ENCODE data around the gene SIGLEC8. TPM values are rescaled to one million over a fixed set of nuclear protein-coding genes. Genes with fewer than 3 reads are reported as not detected.
"Not testable (repeated sequence)": the region's sequence is repeated elsewhere in the genome, so short reads cannot be mapped to it uniquely, and the experiment has no call there.

SIGLEC8 gene
- total and polyA plus RNA-seq, 2 experiments from 2014 or later = not detected

DNA sequence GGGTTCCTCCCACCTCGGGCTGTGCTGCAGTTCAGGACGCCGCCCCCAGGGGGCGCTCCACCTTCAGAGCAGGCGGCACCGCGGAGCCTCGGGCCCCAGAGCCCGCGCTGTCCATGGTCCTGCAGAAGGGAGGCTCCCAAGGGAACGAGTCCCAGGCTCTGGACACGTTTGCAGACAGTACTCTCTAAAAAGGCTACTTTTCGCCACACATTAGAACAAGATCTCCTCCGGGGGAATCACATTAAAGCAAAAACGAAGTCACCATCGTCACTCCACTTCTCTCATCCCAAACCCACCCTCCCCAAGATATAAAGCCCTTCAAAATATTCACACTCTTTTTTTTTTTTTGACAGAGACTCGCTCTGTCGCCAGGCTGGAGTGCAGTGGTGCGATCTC lies 36.2 kb downstream of the SIGLEC8 start:
- H3K27ac ChIP-seq = no peak overlapping the region
- no peak overlapping the region for H3K4me3 ChIP-seq
- TF ChIP-seq, protein P1, sequence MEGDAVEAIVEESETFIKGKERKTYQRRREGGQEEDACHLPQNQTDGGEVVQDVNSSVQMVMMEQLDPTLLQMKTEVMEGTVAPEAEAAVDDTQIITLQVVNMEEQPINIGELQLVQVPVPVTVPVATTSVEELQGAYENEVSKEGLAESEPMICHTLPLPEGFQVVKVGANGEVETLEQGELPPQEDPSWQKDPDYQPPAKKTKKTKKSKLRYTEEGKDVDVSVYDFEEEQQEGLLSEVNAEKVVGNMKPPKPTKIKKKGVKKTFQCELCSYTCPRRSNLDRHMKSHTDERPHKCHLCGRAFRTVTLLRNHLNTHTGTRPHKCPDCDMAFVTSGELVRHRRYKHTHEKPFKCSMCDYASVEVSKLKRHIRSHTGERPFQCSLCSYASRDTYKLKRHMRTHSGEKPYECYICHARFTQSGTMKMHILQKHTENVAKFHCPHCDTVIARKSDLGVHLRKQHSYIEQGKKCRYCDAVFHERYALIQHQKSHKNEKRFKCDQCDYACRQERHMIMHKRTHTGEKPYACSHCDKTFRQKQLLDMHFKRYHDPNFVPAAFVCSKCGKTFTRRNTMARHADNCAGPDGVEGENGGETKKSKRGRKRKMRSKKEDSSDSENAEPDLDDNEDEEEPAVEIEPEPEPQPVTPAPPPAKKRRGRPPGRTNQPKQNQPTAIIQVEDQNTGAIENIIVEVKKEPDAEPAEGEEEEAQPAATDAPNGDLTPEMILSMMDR (IDR thresholded peaks at IDR 0.05; ENCODE audit: low read depth, low read length) = peak; percentile 100
- no peaks in the 10 kb centered on the region for H3K36me3 ChIP-seq
- H3K27me3 ChIP-seq = peaks cover 11% of the 10 kb centered on the region
- no peaks in the 10 kb centered on the region for H3K4me1 ChIP-seq (ENCODE audit: low read depth)
- H3K9me3 ChIP-seq (ENCODE audit: low read depth) = no peaks in the 10 kb centered on the region
- peak; percentile 78 to 94 for DNase-seq (ENCODE audit: low read depth in 1 of 2, low spot score in 1 of 2)

DNA sequence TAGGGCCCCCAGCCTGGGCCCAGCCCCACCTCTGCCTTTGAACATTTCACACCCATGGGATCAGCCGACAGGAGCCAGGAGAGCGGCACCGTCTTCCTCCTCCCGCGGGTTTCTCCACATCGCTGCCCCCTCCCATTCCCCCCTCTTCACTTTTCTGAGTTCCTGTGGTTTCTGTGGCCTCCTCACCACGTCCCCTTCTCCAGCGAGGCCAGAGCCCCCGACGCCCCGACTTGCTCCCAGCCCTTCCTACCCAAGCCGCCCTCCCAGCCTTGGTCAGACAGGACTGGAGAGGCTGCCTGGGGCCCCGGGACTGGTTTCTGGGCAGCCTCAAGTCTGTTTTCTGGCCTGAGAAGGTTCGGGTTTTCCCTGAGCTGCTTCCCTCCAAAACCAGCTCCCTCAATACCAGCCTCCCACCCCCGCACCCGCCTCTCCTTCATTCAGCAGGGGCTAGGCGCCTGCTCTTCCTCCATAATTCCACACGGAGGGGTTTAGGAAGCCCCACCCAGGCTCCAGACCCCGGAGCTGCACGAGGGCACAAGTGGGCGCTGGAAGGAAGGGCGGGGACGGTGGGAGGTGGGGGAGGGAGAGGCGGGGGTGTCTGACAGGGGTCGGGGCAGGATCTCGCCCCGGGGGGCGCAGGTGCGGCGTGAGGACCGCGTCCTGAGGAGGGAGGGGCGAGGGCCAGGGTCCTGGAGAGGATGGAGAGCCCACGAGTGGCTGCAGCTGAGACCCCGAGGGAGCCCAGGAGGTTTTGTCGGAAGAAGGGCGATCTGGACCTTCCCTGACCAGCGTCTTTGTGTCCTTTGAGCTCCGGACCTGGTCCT lies 36.8 kb downstream of the SIGLEC8 start:
- TF ChIP-seq, protein P1 (IDR thresholded peaks at IDR 0.05; ENCODE audit: low read depth, low read length) = no peak

DNA sequence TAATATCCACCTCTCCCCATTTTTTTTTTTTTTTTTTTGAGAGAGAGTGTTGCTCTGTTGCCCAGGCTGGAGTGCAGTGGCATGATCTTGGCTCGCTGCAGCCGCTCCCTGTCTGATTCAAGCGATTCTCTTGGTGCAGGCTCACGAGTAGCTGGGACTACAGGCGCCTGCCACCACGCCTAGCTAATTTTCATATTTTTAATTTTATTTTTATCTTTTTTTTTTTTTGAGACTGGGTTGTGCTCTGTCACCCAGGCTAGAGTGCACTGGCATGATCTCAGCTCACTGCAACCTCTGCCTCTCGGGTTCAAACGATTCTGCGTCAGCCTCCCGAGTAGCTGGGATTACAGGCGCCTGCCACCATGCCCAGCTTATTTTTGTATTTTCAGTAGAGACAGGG lies 37.7 kb downstream of the SIGLEC8 start:
- not testable (repeated sequence) for H3K4me1 ChIP-seq (ENCODE audit: low read depth); H3K27ac ChIP-seq; H3K9me3 ChIP-seq (ENCODE audit: low read depth); DNase-seq (ENCODE audit: low read depth in 1 of 2, low spot score in 1 of 2); H3K36me3 ChIP-seq; H3K4me3 ChIP-seq
- peaks cover 11% of the 10 kb centered on the region for H3K27me3 ChIP-seq

More for the DNA sequence above, 36.8 kb downstream of the SIGLEC8 start:
- H3K9me3 ChIP-seq (ENCODE audit: low read depth) = no peaks in the 10 kb centered on the region
- H3K27me3 ChIP-seq = peaks cover 11% of the 10 kb centered on the region
- H3K27ac ChIP-seq = no peak overlapping the region
- H3K36me3 ChIP-seq = no peaks in the 10 kb centered on the region
- no peak for DNase-seq (ENCODE audit: low read depth in 1 of 2, low spot score in 1 of 2)
- H3K4me3 ChIP-seq = no peak overlapping the region
- no peaks in the 10 kb centered on the region for H3K4me1 ChIP-seq (ENCODE audit: low read depth)

DNA sequence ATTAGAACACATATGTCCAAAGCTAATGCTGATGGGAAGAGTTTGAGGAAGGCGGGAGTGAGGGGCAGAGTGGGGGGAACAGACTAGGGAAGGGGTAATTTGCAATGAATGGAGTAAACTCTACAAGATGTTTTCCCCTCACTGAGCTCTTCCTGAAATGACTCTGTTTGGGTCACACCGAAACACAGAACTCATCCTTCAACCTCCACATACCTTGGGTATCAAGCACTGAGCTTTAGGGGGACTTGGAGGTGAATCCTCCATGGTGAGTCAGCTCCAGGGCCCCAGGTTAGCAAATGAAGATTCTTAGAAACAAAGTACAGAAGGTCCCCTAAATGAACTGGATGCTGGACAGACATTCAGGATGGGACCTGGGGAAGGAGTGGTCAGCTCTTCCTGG lies 39.5 kb downstream of the SIGLEC8 start:
- Histone ChIP-seq H3K36me3 (no peaks in the 10 kb centered on the region), H3K27ac (no peak overlapping the region), H3K9me3 (ENCODE audit: low read depth) (no peaks in the 10 kb centered on the region), H3K4me1 (ENCODE audit: low read depth) (no peaks in the 10 kb centered on the region), H3K27me3 (peaks cover 11% of the 10 kb centered on the region), H3K4me3 (no peak overlapping the region)
- TF ChIP-seq, protein P1 (IDR thresholded peaks at IDR 0.05; ENCODE audit: low read depth, low read length) = no peak
- no peak for DNase-seq (ENCODE audit: low read depth in 1 of 2, low spot score in 1 of 2)

DNA sequence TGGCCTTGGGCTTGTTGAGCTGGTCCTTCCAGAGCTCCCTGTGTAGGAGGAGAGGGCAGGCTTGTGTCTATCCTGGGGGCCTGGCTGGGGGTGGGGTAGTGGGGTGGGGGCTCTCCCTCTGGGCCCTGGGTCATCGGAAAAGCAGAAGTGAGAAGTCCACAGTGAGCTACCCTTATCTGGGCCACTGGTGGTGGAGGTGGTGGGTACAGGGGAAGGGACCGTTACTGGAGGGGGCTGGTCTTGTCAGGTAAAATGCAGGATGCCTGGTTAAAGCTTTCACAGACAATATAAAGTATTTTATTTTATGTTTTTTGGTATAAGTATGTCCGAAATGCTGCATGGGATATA lies 40.5 kb downstream of the SIGLEC8 start:
- Histone ChIP-seq H3K9me3 (ENCODE audit: low read depth) (no peaks in the 10 kb centered on the region), H3K4me3 (no peak overlapping the region), H3K4me1 (ENCODE audit: low read depth) (no peaks in the 10 kb centered on the region), H3K27ac (no peak overlapping the region), H3K27me3 (peaks cover 11% of the 10 kb centered on the region), H3K36me3 (no peaks in the 10 kb centered on the region)
- TF ChIP-seq, protein P1 (IDR thresholded peaks at IDR 0.05; ENCODE audit: low read depth, low read length) = no peak
- no peak for DNase-seq (ENCODE audit: low read depth in 1 of 2, low spot score in 1 of 2)

DNA sequence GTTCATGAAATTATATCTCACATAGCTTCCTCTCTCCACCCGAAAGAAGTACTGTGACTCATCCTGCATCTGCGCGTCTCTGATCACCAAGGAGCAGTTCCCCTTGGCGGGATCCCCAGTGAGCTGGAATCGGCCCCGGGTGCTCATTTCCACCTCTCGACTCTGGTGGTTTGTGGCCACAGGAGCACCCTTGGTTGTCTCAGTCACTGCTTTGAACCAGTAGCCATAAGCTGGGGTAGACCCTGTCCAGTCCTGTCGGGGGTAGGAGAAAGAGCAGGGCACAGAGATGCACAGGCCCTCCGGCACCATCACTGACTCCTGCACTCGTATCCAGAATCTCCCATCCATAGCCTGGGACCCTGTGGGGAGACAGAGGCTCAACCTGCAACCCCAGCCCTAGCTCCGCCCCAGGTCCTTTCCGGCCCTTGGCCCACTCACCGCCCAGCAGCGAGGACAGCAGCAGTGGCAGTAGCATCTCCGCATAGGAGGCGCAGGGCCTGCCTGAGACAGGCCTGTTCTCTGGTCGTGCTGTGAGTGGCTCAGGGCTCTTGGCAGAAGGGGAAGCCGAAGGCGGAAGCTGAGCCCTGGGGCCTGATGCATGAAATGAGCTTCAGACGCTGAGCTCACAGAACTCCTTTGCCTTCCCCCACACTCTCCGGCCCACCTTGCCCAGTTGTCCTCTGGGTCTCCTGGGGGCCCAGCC lies 41.0 kb downstream of the SIGLEC8 start, which contains the start of gene SIGLEC10:
Gene SIGLEC10, minus strand, starts transcription at position 536 of the 703 bp plus-strand sequence. Its CDS starts 61 bp downstream, at position 475.
- Histone ChIP-seq H3K4me3 (no peak within 1 kb of the TSS), H3K27me3 (peaks cover 11% of the 10 kb centered on the region), H3K4me1 (ENCODE audit: low read depth) (no peaks in the 10 kb centered on the region), H3K36me3 (no peaks in the 10 kb centered on the region), H3K27ac (no peak within 1 kb of the TSS), H3K9me3 (ENCODE audit: low read depth) (no peaks in the 10 kb centered on the region)
- TF ChIP-seq, protein P1 (IDR thresholded peaks at IDR 0.05; ENCODE audit: low read depth, low read length) = no peak
- DNase-seq (ENCODE audit: low read depth in 1 of 2, low spot score in 1 of 2) = peak in 1 of 2 donors; percentile 23

DNA sequence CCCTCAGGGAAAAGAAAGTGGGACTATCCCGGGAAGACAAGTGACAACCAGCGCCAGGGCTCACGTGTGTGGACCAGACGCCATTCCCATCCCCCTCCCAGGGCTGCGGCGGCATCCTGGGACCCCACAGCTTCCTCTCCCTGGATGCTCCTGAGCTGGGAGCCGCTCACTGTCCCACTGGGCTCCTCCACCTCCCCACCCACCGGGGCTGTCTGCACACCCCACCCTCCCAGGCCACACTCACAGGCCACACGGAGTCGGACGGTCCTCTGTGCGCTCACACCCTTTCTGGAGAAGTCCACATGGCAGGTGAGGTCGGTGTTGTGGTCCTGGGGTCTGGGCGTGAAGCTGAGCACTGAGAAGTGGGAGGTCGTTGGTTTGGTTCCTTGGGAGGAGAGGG lies 41.8 kb downstream of the SIGLEC8 start:
- H3K36me3 ChIP-seq; DNase-seq (ENCODE audit: low read depth in 1 of 2, low spot score in 1 of 2); H3K4me1 ChIP-seq (ENCODE audit: low read depth); H3K4me3 ChIP-seq; H3K27ac ChIP-seq; H3K9me3 ChIP-seq (ENCODE audit: low read depth); H3K27me3 ChIP-seq: not testable (repeated sequence)

All from cardiac muscle cell (in vitro differentiated cells and primary cell).